Measurements from ENCODE around the gene TMEM207. TPM values are rescaled to one million over a fixed set of nuclear protein-coding genes. Genes with fewer than 3 reads are reported as not detected.

The TMEM207 gene
- total RNA-seq, 2 donors from 2014 or later, result not detected

- no peak for DNase-seq (ENCODE audit: low spot score)
- ATAC-seq (ENCODE audit: insufficient number of reproducible peaks, low FRiP score, low read depth), result no peak
Measured at GRCh38 chr3:190382082-190382481, 67.6 kb downstream of the TMEM207 start.

GRCh38 chr3:190381441-190381840 lies 68.3 kb downstream of the TMEM207 start:
- Histone ChIP-seq H3K27me3 (replicated peaks; ENCODE audit: insufficient read depth) (no peaks in the 10 kb centered on the region), H3K9me3 (no peaks in the 10 kb centered on the region), H3K27ac (no peak overlapping the region), H3K36me3 (no peaks in the 10 kb centered on the region), H3K4me1 (ENCODE audit: control insufficient read depth in 1 of 2, low read depth in 2 of 2) (peaks cover 0 to 7% of the 10 kb centered on the region in 2 donors), H3K4me3 (no peak overlapping the region)
- ATAC-seq (ENCODE audit: insufficient number of reproducible peaks, low FRiP score, low read depth) (no peak), DNase-seq (ENCODE audit: low spot score) (no peak)
- no peak for TF ChIP-seq CTCF (IDR thresholded peaks at IDR 0.05)

More at GRCh38 chr3:190382082-190382481, 67.6 kb downstream of the TMEM207 start:
- H3K27ac ChIP-seq, result no peak overlapping the region
- no peaks in the 10 kb centered on the region for H3K9me3 ChIP-seq
- no peaks in the 10 kb centered on the region for H3K27me3 ChIP-seq (replicated peaks; ENCODE audit: insufficient read depth)
- peaks cover 0 to 7% of the 10 kb centered on the region in 2 donors for H3K4me1 ChIP-seq (ENCODE audit: control insufficient read depth in 1 of 2, low read depth in 2 of 2)
- H3K36me3 ChIP-seq, result no peaks in the 10 kb centered on the region
- no peak for TF ChIP-seq CTCF (IDR thresholded peaks at IDR 0.05)
- H3K4me3 ChIP-seq, result no peak overlapping the region

- Histone ChIP-seq H3K27ac (no peak overlapping the region), H3K27me3 (replicated peaks; ENCODE audit: insufficient read depth) (no peaks in the 10 kb centered on the region), H3K9me3 (no peaks in the 10 kb centered on the region), H3K36me3 (no peaks in the 10 kb centered on the region), H3K4me1 (ENCODE audit: control insufficient read depth in 1 of 2, low read depth in 2 of 2) (peaks cover 0 to 7% of the 10 kb centered on the region in 2 donors), H3K4me3 (no peak overlapping the region)
- TF ChIP-seq CTCF (IDR thresholded peaks at IDR 0.05), result no peak
- DNase-seq (ENCODE audit: low spot score) (no peak), ATAC-seq (ENCODE audit: insufficient number of reproducible peaks, low FRiP score, low read depth) (no peak)
Measured at GRCh38 chr3:190380184-190380583, 69.5 kb downstream of the TMEM207 start.

Other genes with a start within 250 kb of the TMEM207 start
- gene CLDN1, start 127.5 kb downstream of the TMEM207 start, total RNA-seq, result 1 to 10 TPM in 1 of 2 donors, under 1 TPM in 1; 0.21 to 2.0 TPM
- gene CLDN16, start 61.7 kb downstream of the TMEM207 start, total RNA-seq, result not detected
- 10 to 100 TPM; 19.8 to 32.9 TPM for gene IL1RAP, start 64.2 kb upstream of the TMEM207 start, total RNA-seq

All from thoracic aorta (tissue), 2 donors.